Hepatocyte (in vitro differentiated cells): ENCODE data around the gene DLG3. TPM values are rescaled to one million over a fixed set of nuclear protein-coding genes. Genes with fewer than 3 reads are reported as not detected.
A peak's percentile ranks its signal among the peaks of the same experiment; 100 is the strongest.

Experiments used
- DNase-seq: peaks from one replicate; pipeline ENCODE4 v3.0.0-alpha.2; 2016; ENCODE audit warnings: low spot score
- H2AFZ ChIP-seq: fragments of 200-600 bp; sonication (generic); 2 replicates; pipeline ENCODE4 v1.6.0; 2016; ENCODE audit warnings: antibody characterized with exemption, mild to moderate bottlenecking
- H3K27ac ChIP-seq: fragments of 200-600 bp; sonication (generic); 2 replicates; pipeline ENCODE4 v1.5.1; 2016; ENCODE audit warnings: mild to moderate bottlenecking
- H3K27me3 ChIP-seq: fragments of 200-600 bp; sonication (generic); 2 replicates; pipeline ENCODE4 v1.6.1; 2016
- H3K36me3 ChIP-seq: fragments of 200-600 bp; sonication (generic); replicated peaks from 2 replicates; pipeline ENCODE4 v1.5.1; 2016; ENCODE audit warnings: low read depth; ENCODE audit not compliant: insufficient read depth
- H3K4me1 ChIP-seq: fragments of 200-600 bp; sonication (generic); 2 replicates; pipeline ENCODE4 v1.5.1; 2016; ENCODE audit warnings: mild to moderate bottlenecking, moderate library complexity; ENCODE audit not compliant: insufficient read depth
- H3K4me2 ChIP-seq: fragments of 200-600 bp; sonication (generic); 2 replicates; pipeline ENCODE4 v1.6.0; 2016
- H3K4me3 ChIP-seq: fragments of 200-600 bp; sonication (generic); 2 replicates; pipeline ENCODE4 v1.5.1; 2016; ENCODE audit warnings: mild to moderate bottlenecking
- H3K79me2 ChIP-seq: fragments of 200-600 bp; sonication (generic); 2 replicates; pipeline ENCODE4 v1.6.0; 2017; ENCODE audit warnings: mild to moderate bottlenecking
- H3K9me2 ChIP-seq: fragments of 200-600 bp; sonication (generic); replicated peaks from 2 replicates; pipeline ENCODE4 v1.6.0; 2017; ENCODE audit warnings: mild to moderate bottlenecking; ENCODE audit not compliant: insufficient read depth
- H3K9me3 ChIP-seq: fragments of 200-600 bp; sonication (generic); 2 replicates; pipeline ENCODE4 v1.5.1; 2016; ENCODE audit warnings: low read depth, mild to moderate bottlenecking
- H4K20me1 ChIP-seq: fragments of 200-600 bp; sonication (generic); 2 replicates; pipeline ENCODE4 v1.6.0; 2016; ENCODE audit warnings: mild to moderate bottlenecking; ENCODE audit not compliant: insufficient read depth, poor library complexity, severe bottlenecking
- CTCF ChIP-seq: fragments of 200-600 bp; sonication (generic); IDR thresholded peaks from 2 replicates; pipeline ENCODE4 v1.5.1; 2016; ENCODE audit warnings: antibody characterized with exemption, mild to moderate bottlenecking; ENCODE audit not compliant: poor library complexity
- EZH2 ChIP-seq: fragments of 200-600 bp; sonication (generic); IDR thresholded peaks from 2 replicates; pipeline ENCODE4 v1.6.1; 2016; ENCODE audit warnings: antibody characterized with exemption, mild to moderate bottlenecking, borderline replicate concordance
- EZH2phosphoT487 ChIP-seq: fragments of 200-600 bp; sonication (generic); IDR thresholded peaks from one replicate; pipeline ENCODE4 v1.6.1; 2018; ENCODE audit warnings: antibody characterized with exemption, mild to moderate bottlenecking, low read depth, moderate library complexity; ENCODE audit not compliant: unreplicated experiment, severe bottlenecking
- WGBS: methylation state at CpG from one replicate; pipeline ENCODE4 v1.1.6; 2016; ENCODE audit warnings: low lambda C conversion rate; ENCODE audit errors: missing lambda C conversion rate; 5-methylcytosine and 5-hydroxymethylcytosine counted together
- polyA plus RNA-seq: library from polyadenylated mRNA; unstranded; fragments of >200 nt; fragmentation: Nextera tagmentation; extraction: Ambion mirVana; gene quantifications from 2 replicates; pipeline ENCODE4 v1.2.1, GENCODE V29; 2016
- total RNA-seq: library from RNA; depleted of rRNA; stranded (reverse); fragments of >200 nt; gene quantifications from 2 replicates; pipeline ENCODE4 v1.2.3, GENCODE V29; 2014

The DLG3 gene
- total and polyA plus RNA-seq, 2 experiments from 2014 or later: 9.6 to 17.7 TPM

- Histone ChIP-seq H3K27me3 (peaks cover 18% of the 10 kb centered on the region), H3K4me3 (no peak overlapping the region), H2AFZ (no peak overlapping the region), H3K4me2 (no peak overlapping the region), H3K79me2 (no peaks in the 10 kb centered on the region), H3K4me1 (no peaks in the 10 kb centered on the region), H4K20me1 (no peaks in the 10 kb centered on the region), H3K27ac (no peak overlapping the region), H3K36me3 (no peaks in the 10 kb centered on the region), H3K9me3 (no peaks in the 10 kb centered on the region), H3K9me2 (no peaks in the 10 kb centered on the region)
- DNase-seq: no peak
- TF ChIP-seq CTCF (no peak), EZH2 (no peak)
- 73% methylated on average over 16 of the region's 16 CpGs for WGBS
Observed at GRCh38 chrX:70446380-70447350, 2.0 kb downstream of the DLG3 start.

- TF ChIP-seq EZH2phosphoT487 (no peak), EZH2 (no peak), CTCF (no peak)
- H3K9me2 ChIP-seq: no peaks in the 10 kb centered on the region
- H3K4me2 ChIP-seq: no peak overlapping the region
- peaks cover 3% of the 10 kb centered on the region for H3K4me1 ChIP-seq
- no peak for DNase-seq
- H3K4me3 ChIP-seq: no peak overlapping the region
- no peak overlapping the region for H3K27ac ChIP-seq
- H3K79me2 ChIP-seq: no peaks in the 10 kb centered on the region
- H3K36me3 ChIP-seq: no peaks in the 10 kb centered on the region
- peaks cover 10% of the 10 kb centered on the region for H3K27me3 ChIP-seq
- no peaks in the 10 kb centered on the region for H4K20me1 ChIP-seq
- H2AFZ ChIP-seq: no peak overlapping the region
- WGBS: 92% methylated on average over 5 of the region's 14 CpGs
- H3K9me3 ChIP-seq: no peaks in the 10 kb centered on the region
Observed at GRCh38 chrX:70449457-70449966, 4.9 kb downstream of the DLG3 start.

GRCh38 chrX:70452143-70452733 is 7.6 kb downstream of the DLG3 start:
- Histone ChIP-seq H3K79me2 (peaks cover 22% of the 10 kb centered on the region), H3K36me3 (no peaks in the 10 kb centered on the region), H3K4me2 (peak overlapping the region; percentile 79), H3K9me2 (no peaks in the 10 kb centered on the region), H3K27ac (peak overlapping the region; percentile 74), H3K27me3 (no peaks in the 10 kb centered on the region), H3K9me3 (no peaks in the 10 kb centered on the region), H3K4me1 (peaks cover 7% of the 10 kb centered on the region), H4K20me1 (peaks cover 7% of the 10 kb centered on the region), H2AFZ (peak overlapping the region; percentile 29), H3K4me3 (peak overlapping the region; percentile 21)
- peak; percentile 61 for DNase-seq
- TF ChIP-seq EZH2 (no peak), CTCF (peak; percentile 51)
- WGBS: 52% methylated on average over 22 of the region's 39 CpGs
